HG02840 (cell line): Measurements from ENCODE around the gene SCN4A.
"Not testable (repeated sequence)": the region's sequence is repeated elsewhere in the genome, so short reads cannot be mapped to it uniquely, and the experiment has no call there.

ENCODE experiments used
- ATAC-seq: cut with Tn5 transposase; IDR thresholded peaks from one replicate; pipeline ENCODE4 v1.9.1; 2021; ENCODE audit warnings: mild to moderate bottlenecking, moderate library complexity, moderate number of reproducible peaks; ENCODE audit not compliant: unreplicated experiment, low FRiP score

The SCN4A gene

GRCh38 chr17:63986821-63987220 lies 14.1 kb upstream of the SCN4A start:
- no peak for ATAC-seq

DNA sequence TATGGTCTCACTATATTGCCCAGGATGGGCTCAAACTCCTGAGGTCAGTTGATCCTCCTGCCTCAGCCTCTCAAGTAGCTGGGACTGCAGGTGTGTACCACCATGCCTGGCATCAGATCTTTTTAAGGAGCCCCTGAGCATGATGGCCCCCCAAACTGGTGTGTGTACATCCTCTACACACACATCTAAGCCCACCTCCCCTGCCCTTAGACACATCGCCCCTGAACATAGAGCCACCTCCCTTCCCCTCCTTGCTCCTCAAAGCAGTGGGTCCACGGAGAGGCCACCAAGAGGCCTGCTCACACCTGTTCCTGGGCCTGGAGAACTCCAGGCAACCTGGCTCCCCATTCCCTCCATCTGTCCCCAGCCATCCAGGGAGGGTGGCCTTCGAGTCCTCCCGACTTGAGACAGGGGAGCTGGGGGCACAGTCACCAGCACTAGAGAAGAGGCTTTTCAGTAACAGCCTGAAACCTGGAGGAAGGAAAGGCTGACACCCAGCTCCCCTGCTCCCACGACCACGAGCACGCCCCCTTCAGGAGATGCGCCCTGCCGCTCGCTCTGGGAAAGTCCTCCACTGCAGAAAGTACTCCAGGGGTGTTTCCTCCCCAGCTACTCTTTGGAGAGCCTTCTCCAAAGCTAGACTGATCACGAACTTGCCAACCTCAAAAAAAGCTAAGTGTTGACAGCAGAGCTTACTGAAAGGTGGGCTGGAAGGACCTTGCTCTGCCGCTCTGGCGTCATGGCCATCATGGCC lies 12.8 kb upstream of the SCN4A start:
- no peak for ATAC-seq

DNA sequence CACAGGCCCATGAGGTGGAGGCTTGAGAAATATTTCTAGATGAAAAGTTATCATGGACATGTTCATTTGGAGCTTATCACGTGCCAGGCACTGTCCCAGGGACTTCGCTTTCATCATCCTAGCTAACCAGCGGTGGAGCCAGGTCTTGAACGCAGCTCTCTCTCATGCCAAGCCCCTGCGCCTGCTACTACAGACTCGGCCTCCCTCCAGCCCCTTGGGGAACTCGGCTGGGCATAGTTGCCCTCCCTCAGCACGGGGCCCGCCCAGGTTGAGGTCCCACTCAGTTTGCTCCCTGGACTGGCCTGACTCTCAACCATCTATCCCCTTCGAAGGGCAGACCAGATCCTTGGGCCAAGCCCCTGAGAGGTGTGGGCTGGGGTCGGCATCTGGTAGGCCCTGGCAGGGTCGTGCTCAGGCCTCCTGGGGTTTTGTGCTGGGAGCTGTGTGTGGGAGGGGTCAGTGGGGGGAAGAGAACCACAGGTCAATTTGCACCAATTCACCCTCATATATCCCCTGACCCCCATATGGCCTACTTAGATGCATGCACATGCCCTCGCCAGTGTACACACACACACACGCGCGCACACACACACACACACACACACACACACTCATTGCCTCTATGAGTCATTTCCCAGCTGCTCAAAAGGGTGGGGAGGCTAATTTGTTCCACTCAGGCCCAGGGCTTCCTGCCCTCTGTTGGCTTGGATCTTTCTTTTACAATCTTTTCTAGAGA lies 12.1 kb upstream of the SCN4A start:
- no peak for ATAC-seq

- no peak for ATAC-seq
Observed at GRCh38 chr17:63984236-63984635, 11.5 kb upstream of the SCN4A start.

GRCh38 chr17:63983320-63983719 lies 10.6 kb upstream of the SCN4A start:
- ATAC-seq: no peak

- not testable (repeated sequence) for ATAC-seq
Observed at GRCh38 chr17:63982641-63983040, 9.9 kb upstream of the SCN4A start.

GRCh38 chr17:63978272-63979200 lies 5.8 kb upstream of the SCN4A start:
- no peak for ATAC-seq

DNA sequence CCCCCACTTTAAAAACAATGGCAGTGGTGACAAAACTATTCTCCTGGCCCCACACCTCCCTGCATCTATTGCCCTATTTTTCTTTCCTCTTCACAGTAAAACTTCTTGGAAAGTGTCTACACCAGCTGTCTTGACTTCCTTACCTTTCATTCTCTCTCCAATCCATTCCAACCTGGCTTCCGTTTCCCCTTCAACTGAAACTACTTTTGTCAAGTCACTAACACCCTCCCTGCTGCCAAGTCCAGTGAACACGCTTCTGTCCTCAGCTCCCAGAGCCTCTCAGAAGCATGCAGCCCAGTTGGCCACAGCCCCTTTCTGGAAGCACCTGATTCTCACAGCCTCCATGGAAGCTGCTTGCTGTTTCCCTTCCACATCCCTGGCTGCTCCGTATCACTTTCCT lies 4.0 kb upstream of the SCN4A start:
- no peak for ATAC-seq

DNA sequence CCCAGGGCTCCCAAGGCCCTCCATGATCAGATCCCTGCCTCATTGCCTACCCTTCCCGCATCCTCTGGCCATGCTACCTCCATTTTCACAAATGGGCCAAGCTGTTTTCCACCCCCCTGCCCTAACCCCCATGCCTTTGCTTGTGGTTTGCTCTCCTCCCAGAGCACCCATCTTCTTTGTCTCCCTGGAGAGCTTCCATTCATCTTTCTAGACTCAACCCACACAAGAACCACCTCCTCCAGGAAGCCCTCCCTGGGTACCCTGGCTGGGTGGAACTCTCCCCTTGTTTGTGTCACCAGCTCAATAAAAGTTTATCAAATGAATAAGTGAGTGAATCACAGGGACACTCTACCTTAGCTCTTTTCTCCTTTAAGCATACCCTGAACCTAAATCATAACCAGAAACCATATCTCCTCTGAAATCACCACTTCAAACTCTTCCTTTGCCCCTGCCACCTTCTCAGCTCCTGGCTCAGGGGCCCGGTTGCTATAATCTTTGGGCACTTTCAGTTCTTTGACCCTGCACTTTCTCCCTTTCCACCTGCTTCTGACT lies 2.9 kb upstream of the SCN4A start:
- ATAC-seq: no peak

DNA sequence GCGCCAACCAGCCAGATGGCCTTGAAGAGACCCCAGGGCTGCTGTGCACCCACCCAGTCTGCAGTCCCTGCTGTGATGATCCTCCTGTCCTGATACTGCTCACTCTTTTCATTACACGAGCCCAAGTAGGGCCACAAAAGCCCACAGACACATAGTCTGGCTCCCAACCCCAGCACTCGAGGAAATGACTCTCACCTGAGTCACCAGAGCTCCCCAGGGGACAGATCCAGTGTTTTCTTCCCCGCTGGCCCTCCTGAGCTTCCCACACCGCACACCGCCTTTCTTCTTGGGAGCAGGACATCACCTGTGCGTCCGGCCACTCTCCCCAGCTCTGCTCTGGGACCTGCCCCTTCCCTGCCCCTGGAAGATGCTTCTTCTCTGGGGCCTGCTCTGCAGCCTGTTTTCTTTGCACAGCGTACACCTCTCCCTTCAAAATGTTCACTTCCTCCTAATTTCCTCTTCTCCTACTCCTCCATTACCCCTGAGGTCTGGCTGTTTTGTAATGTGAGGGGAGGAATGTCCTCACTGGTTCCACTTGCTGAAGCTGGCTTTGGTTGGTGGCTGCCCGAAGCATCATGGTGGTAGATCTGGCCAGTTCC lies 2.0 kb upstream of the SCN4A start:
- no peak for ATAC-seq

- no peak for ATAC-seq
Observed at GRCh38 chr17:63973930-63974593, 1.3 kb upstream of the SCN4A start.

DNA sequence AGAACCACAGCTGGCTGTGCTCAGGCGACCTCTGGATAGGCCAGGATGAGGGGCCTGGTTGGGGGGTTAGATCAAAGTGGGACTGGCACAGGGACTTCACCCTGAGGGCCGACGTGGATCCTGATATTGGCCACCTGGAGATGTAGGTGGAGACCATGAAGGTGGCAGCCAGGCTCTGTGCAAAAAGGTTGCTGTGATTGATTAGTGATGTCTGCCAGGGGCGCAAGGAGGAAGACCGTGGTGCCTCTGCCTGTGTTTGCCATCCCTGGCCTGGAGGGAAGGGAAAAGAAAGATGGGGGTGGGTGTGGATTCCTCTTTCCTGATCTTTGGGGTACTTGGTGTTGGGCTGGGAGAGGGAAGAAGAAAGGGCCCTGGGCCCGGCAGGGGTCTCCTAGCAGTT lies 529 bp upstream of the SCN4A start:
- no peak for ATAC-seq

DNA sequence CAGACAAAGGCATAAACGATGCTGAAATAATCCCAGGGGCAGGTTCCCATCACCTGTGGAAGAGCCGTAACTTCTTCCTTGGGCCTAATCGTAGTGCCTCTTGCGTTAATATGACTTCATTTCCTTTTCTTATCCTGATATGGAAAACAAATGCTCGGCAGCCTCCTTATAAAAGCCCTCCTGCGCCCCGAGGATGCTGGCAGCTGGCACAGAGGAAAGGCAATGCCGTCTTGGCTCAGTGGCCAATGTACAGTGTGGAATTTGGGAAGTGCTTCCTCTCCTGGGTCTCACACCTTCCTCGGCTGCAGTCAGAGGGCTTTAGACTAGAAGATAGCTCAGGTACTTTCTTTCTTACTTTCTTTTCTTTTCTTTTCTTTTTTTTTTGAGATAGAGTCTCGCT lies 3.4 kb downstream of the SCN4A start:
- ATAC-seq: no peak

DNA sequence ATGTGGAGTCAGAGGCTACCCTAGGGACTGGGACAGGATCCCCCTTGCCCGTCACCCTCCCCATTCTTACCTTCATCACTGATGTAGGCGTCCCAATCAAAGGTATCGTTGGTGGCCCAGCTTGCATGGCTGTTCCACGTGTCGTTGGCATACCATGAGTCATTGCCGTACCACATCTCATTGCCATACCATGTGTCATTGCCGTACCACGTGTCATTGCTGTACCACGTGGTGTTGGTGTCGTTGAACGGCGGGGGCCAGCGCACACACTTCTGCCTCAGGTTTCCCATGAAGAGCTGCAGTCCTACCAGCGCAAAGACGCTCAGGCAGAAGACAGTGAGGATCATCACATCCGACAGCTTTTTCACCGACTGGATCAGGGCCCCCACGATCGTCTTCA lies 4.8 kb downstream of the SCN4A start:
- ATAC-seq: no peak

- ATAC-seq: no peak
Observed at GRCh38 chr17:63966646-63967264, 6.0 kb downstream of the SCN4A start.

GRCh38 chr17:63963123-63963522 lies 9.6 kb downstream of the SCN4A start:
- no peak for ATAC-seq

DNA sequence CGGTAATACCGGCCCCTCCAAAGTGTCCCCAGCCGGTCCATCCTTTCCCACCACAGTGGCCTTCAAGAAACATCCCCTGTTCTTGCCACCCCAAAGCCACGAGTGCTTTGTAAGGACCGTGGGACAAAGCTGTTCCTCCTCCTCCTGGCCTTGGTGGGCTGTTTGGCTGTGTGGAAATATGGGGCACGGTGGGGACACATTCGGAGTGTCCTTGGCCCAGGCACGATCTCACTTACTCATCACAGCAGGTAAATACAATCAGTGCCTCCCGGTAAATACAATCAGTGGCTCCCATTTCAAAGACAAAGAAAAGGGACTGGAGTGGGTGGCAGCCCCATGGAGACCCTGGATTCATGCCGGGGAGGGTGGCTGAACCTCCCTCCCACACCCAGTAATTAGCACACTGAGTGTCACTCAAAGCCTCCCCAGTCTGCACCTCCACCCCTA lies 10.4 kb downstream of the SCN4A start:
- ATAC-seq: no peak

GRCh38 chr17:63961355-63962212 lies 11.1 kb downstream of the SCN4A start:
- ATAC-seq: no peak
